ENCODE data around the gene TMEM129.

- TF ChIP-seq POLR2A (IDR thresholded peaks at IDR 0.05; ENCODE audit: low read depth, low read length) (no peak), POLR2AphosphoS5 (IDR thresholded peaks at IDR 0.05; ENCODE audit: low read depth, low read length) (no peak), TAF1 (IDR thresholded peaks at IDR 0.05; ENCODE audit: borderline replicate concordance, low read depth, low read length) (no peak)
Measured at GRCh38 chr4:1667273-1667672, 53.9 kb downstream of the TMEM129 start.

Measured in GM12892 (cell line).